Neural cell (in vitro differentiated cells): ENCODE data around the gene FGD4. TPM values are rescaled to one million over a fixed set of nuclear protein-coding genes. Genes with fewer than 3 reads are reported as not detected.

ENCODE experiments used
- H2AFZ ChIP-seq: fragments of 200-600, 300-800 bp; sonication (generic), shearing (Covaris generic); 2 replicates; pipeline ENCODE4 v1.6.0; 2014; ENCODE audit warnings: low read depth, mild to moderate bottlenecking, antibody characterized with exemption, low read length, moderate library complexity
- H3F3A ChIP-seq: fragments of 200-600 bp; shearing (Covaris generic); 2 replicates; pipeline ENCODE4 v1.6.1; 2016; ENCODE audit warnings: mild to moderate bottlenecking, moderate library complexity, mixed read lengths, antibody characterized with exemption, low read length; ENCODE audit not compliant: insufficient read depth, poor library complexity, severe bottlenecking
- H3K27ac ChIP-seq: fragments of 200-600, 300-800 bp; sonication (generic), shearing (Covaris generic); 2 replicates; pipeline ENCODE4 v1.5.1; 2014; ENCODE audit warnings: mild to moderate bottlenecking, low read length, moderate library complexity
- H3K27me3 ChIP-seq: fragments of 300-800, 200-600 bp; sonication (generic), shearing (Covaris generic); 2 replicates; pipeline ENCODE4 v1.6.0; 2014; ENCODE audit warnings: mild to moderate bottlenecking, low read depth, low read length, moderate library complexity; ENCODE audit not compliant: insufficient read depth
- H3K36me3 ChIP-seq: fragments of 300-800, 200-600 bp; sonication (generic), shearing (Covaris generic); 2 replicates; pipeline ENCODE4 v1.5.1; 2014; ENCODE audit warnings: mild to moderate bottlenecking, antibody characterized with exemption, low read length, moderate library complexity; ENCODE audit not compliant: insufficient read depth
- H3K4me2 ChIP-seq: fragments of 300-800, 200-600 bp; sonication (generic), shearing (Covaris generic); 2 replicates; pipeline ENCODE4 v1.6.0; 2014; ENCODE audit warnings: mild to moderate bottlenecking, low read length
- H3K4me3 ChIP-seq: fragments of 300-800, 200-600 bp; sonication (generic), shearing (Covaris generic); 2 replicates; pipeline ENCODE4 v1.5.1; 2014; ENCODE audit warnings: mild to moderate bottlenecking, low read length, moderate library complexity
- H3K79me2 ChIP-seq: fragments of 200-600 bp; shearing (Covaris generic); replicated peaks from 2 replicates; pipeline ENCODE4 v1.6.0; 2014; ENCODE audit warnings: mild to moderate bottlenecking, low read length, moderate library complexity; ENCODE audit not compliant: insufficient read depth
- H3K9ac ChIP-seq: fragments of 300-800, 200-600 bp; sonication (generic), shearing (Covaris generic); 2 replicates; pipeline ENCODE4 v1.6.1; 2016; ENCODE audit warnings: mild to moderate bottlenecking, low read length, mixed read lengths
- H3K9me2 ChIP-seq: fragments of 200-600 bp; shearing (Covaris generic); 2 replicates; pipeline ENCODE4 v1.6.1; 2016; ENCODE audit warnings: mild to moderate bottlenecking, low read length, mixed read lengths; ENCODE audit not compliant: insufficient read depth
- H3K9me3 ChIP-seq: fragments of 200-600, 300-800 bp; sonication (generic), shearing (Covaris generic); 2 replicates; pipeline ENCODE4 v1.6.1; 2016; ENCODE audit warnings: mild to moderate bottlenecking, mixed run types, low read length, moderate library complexity, mixed read lengths
- H4K20me1 ChIP-seq: fragments of 200-600 bp; shearing (Covaris generic); 2 replicates; pipeline ENCODE4 v1.6.1; 2016; ENCODE audit warnings: mild to moderate bottlenecking, mixed run types; ENCODE audit not compliant: insufficient read depth
- CTCF ChIP-seq: fragments of 450-650 bp; IDR thresholded peaks from 2 replicates; pipeline ENCODE4 v1.5.1; 2014; ENCODE audit warnings: antibody characterized with exemption, mild to moderate bottlenecking, moderate library complexity; ENCODE audit not compliant: poor library complexity, severe bottlenecking
- EP300 ChIP-seq: fragments of 450-650 bp; conservative IDR thresholded peaks from 2 replicates; pipeline ENCODE4 v1.6.1; 2014; ENCODE audit warnings: antibody characterized with exemption, mild to moderate bottlenecking, moderate library complexity; ENCODE audit not compliant: poor library complexity, severe bottlenecking
- EZH2 ChIP-seq: fragments of 200-600, 300-800 bp; shearing (Covaris generic), sonication (generic); IDR thresholded peaks from 2 replicates; pipeline ENCODE4 v1.6.1; 2014; ENCODE audit warnings: antibody characterized with exemption, low read length, borderline replicate concordance, mild to moderate bottlenecking; ENCODE audit not compliant: insufficient read depth, poor library complexity, severe bottlenecking
- MXI1 ChIP-seq: fragments of 450-650 bp; conservative IDR thresholded peaks from 2 replicates; pipeline ENCODE4 v1.6.1; 2014; ENCODE audit warnings: antibody characterized with exemption, mild to moderate bottlenecking; ENCODE audit not compliant: poor library complexity, severe bottlenecking
- POLR2AphosphoS5 ChIP-seq: IDR thresholded peaks from 2 replicates; pipeline ENCODE4 v1.6.1; 2012
- RAD21 ChIP-seq: fragments of 450-650 bp; conservative IDR thresholded peaks from 2 replicates; pipeline ENCODE4 v1.6.1; 2014; ENCODE audit warnings: antibody characterized with exemption, mild to moderate bottlenecking, moderate library complexity
- REST ChIP-seq: IDR thresholded peaks from 2 replicates; pipeline ENCODE4 v1.6.1; 2012; ENCODE audit warnings: borderline replicate concordance
- SMC3 ChIP-seq: fragments of 450-650 bp; conservative IDR thresholded peaks from 2 replicates; pipeline ENCODE4 v1.6.1; 2014; ENCODE audit warnings: antibody characterized with exemption, mild to moderate bottlenecking, moderate library complexity; ENCODE audit not compliant: poor library complexity
- TAF1 ChIP-seq: IDR thresholded peaks from 2 replicates; pipeline ENCODE4 v1.6.1; 2012; ENCODE audit warnings: low read depth
- polyA plus RNA-seq: library from polyadenylated mRNA; depleted of rRNA; stranded (reverse); fragments of >200 nt; gene quantifications from 2 replicates; pipeline ENCODE4 v1.2.3, GENCODE V29; 2014

The FGD4 gene
- polyA plus RNA-seq, 1 donor from 2014 or later = 24.4 TPM

GRCh38 chr12:32486158-32486557, 86.8 kb downstream of the FGD4 start:
- TF ChIP-seq EZH2 = no peak
- H3K27me3 ChIP-seq = no peaks in the 10 kb centered on the region
- no peak overlapping the region for H3K4me2 ChIP-seq
- no peaks in the 10 kb centered on the region for H3K9me2 ChIP-seq
- H2AFZ ChIP-seq = no peak overlapping the region
- no peak overlapping the region for H3K9ac ChIP-seq
- H3K79me2 ChIP-seq = no peaks in the 10 kb centered on the region
- no peak overlapping the region for H3K27ac ChIP-seq
- no peaks in the 10 kb centered on the region for H4K20me1 ChIP-seq
- H3K9me3 ChIP-seq = no peaks in the 10 kb centered on the region
- no peaks in the 10 kb centered on the region for H3K36me3 ChIP-seq
- no peaks in the 10 kb centered on the region for H3F3A ChIP-seq
- no peak overlapping the region for H3K4me3 ChIP-seq

- Histone ChIP-seq H3K4me2 (no peak overlapping the region), H3F3A (no peaks in the 10 kb centered on the region), H2AFZ (no peak overlapping the region), H3K9me3 (no peaks in the 10 kb centered on the region), H3K4me3 (no peak overlapping the region), H3K9ac (no peak overlapping the region), H3K9me2 (no peaks in the 10 kb centered on the region), H3K36me3 (no peaks in the 10 kb centered on the region), H3K79me2 (no peaks in the 10 kb centered on the region), H4K20me1 (no peaks in the 10 kb centered on the region), H3K27ac (no peak overlapping the region), H3K27me3 (no peaks in the 10 kb centered on the region)
- TF ChIP-seq REST (no peak), MXI1 (no peak), POLR2AphosphoS5 (no peak), EZH2 (no peak), CTCF (no peak), TAF1 (no peak), EP300 (no peak)
Observed at GRCh38 chr12:32488132-32488531, 88.8 kb downstream of the FGD4 start.

GRCh38 chr12:32489070-32489469, 89.7 kb downstream of the FGD4 start:
- Histone ChIP-seq H2AFZ (no peak overlapping the region), H3K9me3 (no peaks in the 10 kb centered on the region), H3K27ac (no peak overlapping the region), H3F3A (no peaks in the 10 kb centered on the region), H3K36me3 (no peaks in the 10 kb centered on the region), H3K27me3 (no peaks in the 10 kb centered on the region), H3K9ac (no peak overlapping the region), H3K79me2 (no peaks in the 10 kb centered on the region), H4K20me1 (no peaks in the 10 kb centered on the region), H3K4me3 (no peak overlapping the region), H3K9me2 (no peaks in the 10 kb centered on the region), H3K4me2 (no peak overlapping the region)
- TF ChIP-seq EZH2 = no peak
- TF ChIP-seq EP300 = no peak
- no peak for TF ChIP-seq TAF1
- TF ChIP-seq SMC3 = no peak
- TF ChIP-seq REST = no peak
- TF ChIP-seq MXI1 = no peak
- no peak for TF ChIP-seq RAD21
- no peak for TF ChIP-seq POLR2AphosphoS5
- no peak for TF ChIP-seq CTCF
